WI38 (cell line): Measurements from ENCODE around the gene MELTF.
A peak's percentile ranks its signal among the peaks of the same experiment; 100 is the strongest.

ENCODE experiments used
- H3K4me3 ChIP-seq: 2 replicates; pipeline ENCODE4 v1.5.1; 2011; ENCODE audit warnings: low read depth, mild to moderate bottlenecking, control low read depth, low read length
- TF ChIP-seq, protein P1 (sequence below): IDR thresholded peaks from 2 replicates; pipeline ENCODE4 v1.5.1; 2012; ENCODE audit warnings: low read depth, mild to moderate bottlenecking, control low read depth, low read length

Gene MELTF

DNA sequence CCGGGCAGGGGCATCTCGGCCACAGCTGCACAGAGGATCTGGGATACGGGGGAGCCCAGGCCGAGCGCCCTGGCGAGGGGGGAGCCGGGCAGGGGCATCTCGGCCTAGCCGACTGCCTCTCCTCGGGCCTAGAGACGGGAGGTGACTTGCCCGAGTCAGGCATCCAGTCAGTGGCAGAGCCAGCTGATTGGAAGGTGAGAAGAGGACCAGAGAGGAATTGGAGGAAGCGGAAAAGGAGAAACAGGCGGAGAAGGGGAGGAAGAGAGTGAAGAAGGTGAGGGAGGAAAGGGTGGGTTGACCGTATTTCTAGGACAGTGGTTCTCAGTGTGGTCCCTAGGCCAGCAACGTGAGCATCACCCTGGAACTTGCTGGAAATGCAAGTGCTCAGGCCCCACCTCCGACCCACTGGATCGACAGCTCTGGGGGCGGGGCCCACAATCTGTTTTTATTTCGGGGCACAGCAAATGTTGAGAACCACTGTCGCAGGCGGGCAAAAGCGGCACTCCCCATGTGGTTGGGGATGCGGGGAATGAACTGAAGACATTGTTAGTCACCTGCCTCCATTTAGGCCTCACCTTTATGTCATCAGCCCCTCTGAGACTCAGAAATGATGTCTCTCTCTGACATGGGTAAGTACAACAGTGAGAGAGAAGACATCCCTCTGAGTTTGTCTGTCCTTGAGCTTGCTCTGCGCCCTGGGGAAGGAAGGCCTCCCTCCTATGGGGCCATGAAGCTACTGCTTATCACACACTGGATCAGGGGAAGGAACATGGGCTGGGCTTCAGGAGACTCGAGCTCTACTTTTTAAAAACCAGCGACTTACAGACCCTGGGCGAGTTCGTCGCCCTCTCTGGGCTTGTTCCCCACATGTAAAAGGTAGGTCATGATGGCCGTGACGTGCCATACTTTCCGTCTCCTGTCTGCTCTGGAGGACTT, 1.0 kb upstream of the MELTF start:
- H3K4me3 ChIP-seq = no peak overlapping the region

DNA sequence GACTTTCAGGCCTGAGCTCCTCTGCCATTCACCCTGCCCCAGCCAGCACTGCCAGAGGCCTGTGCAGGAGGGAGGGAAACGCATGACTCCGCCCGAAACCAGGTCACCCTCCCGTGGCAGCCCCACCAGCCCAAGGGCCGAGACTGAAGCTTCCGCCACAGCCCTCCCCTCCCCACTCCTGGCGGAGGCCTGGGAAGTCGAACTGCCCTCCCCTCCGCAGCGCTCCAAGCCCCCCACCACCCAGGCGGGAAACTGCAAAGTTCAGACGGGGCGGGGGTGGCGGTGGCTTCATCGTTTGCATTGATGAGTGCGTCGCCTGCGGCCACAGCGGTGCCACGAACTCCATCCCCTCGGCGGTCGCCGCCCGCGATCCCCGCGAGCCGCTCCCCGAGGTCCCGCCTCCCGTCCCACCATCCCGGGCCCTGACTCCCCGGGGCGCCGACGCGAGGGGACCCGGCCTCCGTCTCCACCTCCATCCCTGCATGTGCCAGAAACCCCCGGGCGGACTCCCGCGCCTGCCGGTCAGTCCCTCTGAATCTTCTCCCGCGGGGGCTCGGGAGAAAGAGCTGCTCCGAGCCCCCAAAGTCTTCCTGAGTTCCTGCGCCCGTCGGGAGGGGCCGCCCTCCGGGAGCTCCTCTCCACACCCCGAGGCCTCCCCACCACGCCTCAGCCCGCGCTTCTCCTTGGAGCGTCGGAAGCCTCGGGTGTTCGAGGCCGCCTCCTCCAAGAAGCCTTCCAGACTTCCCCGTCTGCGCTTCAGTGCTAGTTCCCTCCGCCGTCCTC, 698 bp downstream of the MELTF start:
- peak overlapping the region; percentile 43; the same call in 1 of the 2 replicates for H3K4me3 ChIP-seq
- TF ChIP-seq, protein P1, sequence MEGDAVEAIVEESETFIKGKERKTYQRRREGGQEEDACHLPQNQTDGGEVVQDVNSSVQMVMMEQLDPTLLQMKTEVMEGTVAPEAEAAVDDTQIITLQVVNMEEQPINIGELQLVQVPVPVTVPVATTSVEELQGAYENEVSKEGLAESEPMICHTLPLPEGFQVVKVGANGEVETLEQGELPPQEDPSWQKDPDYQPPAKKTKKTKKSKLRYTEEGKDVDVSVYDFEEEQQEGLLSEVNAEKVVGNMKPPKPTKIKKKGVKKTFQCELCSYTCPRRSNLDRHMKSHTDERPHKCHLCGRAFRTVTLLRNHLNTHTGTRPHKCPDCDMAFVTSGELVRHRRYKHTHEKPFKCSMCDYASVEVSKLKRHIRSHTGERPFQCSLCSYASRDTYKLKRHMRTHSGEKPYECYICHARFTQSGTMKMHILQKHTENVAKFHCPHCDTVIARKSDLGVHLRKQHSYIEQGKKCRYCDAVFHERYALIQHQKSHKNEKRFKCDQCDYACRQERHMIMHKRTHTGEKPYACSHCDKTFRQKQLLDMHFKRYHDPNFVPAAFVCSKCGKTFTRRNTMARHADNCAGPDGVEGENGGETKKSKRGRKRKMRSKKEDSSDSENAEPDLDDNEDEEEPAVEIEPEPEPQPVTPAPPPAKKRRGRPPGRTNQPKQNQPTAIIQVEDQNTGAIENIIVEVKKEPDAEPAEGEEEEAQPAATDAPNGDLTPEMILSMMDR = no peak

More for the DNA sequence above, 1.0 kb upstream of the MELTF start:
- TF ChIP-seq, protein P1 = no peak

DNA sequence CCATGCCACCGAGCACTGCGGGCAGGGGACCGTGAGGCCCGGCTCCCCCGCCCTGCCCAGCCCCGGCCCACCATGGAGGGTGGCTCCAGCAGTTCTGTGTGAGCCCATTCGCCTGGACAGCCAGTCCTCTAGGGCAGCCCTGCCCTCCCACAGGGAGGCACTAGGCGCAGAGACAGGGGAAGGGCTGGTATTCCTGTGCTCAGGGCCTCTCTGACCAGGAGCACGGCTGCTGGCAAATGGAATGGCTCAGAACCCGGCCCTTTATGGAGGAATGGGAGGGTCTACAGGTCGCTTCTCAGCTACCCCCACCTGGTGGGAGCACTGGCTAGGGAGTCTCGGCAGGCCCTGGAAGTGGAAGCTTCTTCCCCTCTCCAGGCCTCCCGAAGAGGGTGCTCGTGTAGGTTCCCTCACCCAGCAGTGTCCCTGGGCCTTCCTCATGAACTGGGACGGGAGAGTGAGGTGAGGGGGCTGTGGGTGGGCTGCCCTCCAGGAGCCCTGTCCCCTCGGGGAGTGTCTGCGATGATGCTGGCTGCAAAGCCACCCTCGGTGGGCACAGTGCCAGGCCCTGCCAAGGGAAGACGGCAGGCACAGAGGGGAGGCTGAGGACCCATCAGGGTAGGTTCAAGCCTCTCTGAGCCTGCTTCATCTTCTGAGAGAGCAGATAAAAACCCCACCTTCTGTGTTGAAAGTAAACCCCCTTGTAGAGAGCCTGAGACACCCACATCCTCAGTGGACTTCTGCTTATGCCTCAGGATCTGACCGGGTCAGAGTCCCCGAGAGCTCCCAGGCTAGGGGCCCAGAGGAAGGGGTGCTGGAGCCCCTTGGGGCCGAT, 1.5 kb downstream of the MELTF start:
- TF ChIP-seq, protein P1 = no peak
- H3K4me3 ChIP-seq = no peak overlapping the region

DNA sequence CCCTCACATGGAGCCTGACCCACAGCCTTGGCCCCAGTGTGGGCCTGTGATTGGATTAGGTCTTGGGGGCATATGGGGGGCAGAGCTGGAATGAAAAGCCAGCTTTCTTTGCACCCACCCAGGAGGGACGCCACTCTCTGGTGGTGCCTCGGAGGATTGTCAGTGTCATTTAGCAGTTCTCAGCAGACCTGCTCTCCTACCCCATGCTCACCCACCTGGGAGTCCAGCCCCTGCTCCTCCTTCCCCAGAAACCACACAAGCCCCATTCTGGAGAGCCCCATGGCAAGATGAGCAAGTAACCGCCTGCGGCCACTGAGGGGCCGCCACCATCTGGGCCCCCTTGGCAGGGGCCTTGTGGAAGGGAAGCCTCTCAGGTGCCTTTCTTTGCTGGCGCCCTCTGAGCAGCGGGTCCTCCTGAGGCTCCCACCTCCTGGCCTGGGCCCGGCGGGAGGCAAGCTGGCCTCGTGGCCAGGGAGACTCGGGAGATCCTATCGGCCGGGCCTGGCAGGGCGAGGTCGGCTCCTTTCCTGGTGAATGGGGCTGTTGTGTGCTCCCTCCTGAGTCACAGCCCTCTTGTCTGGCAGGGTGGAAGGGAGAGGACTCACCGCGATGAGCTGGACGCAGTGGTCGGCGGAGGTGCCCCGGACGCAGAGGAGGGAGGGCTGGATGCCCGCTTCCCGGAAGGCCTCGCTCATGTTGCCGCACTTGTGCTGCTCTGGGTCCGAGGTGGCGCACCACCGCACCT, 2.3 kb downstream of the MELTF start:
- TF ChIP-seq, protein P1 = no peak
- H3K4me3 ChIP-seq = no peak overlapping the region

DNA sequence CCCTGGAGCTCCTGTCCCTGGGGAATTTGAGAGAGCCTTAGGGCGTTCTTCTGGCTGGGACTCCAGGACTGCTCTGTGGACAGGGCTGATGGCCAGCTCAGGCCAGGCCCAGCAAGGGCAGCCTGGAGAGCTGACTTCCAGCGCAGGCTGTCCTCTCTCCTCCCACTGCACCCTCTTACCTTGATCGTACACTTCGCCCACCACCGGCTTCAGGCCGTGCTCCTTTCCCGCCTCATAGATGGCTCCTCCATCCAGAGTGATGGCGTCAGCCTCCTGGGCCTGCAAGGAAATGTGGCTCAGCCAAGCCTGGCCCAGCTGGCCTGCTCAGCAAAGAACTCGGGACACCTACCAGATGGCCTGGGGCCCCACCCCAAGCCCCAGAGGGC, 3.1 kb downstream of the MELTF start:
- no peak overlapping the region for H3K4me3 ChIP-seq
- TF ChIP-seq, protein P1 = no peak

DNA sequence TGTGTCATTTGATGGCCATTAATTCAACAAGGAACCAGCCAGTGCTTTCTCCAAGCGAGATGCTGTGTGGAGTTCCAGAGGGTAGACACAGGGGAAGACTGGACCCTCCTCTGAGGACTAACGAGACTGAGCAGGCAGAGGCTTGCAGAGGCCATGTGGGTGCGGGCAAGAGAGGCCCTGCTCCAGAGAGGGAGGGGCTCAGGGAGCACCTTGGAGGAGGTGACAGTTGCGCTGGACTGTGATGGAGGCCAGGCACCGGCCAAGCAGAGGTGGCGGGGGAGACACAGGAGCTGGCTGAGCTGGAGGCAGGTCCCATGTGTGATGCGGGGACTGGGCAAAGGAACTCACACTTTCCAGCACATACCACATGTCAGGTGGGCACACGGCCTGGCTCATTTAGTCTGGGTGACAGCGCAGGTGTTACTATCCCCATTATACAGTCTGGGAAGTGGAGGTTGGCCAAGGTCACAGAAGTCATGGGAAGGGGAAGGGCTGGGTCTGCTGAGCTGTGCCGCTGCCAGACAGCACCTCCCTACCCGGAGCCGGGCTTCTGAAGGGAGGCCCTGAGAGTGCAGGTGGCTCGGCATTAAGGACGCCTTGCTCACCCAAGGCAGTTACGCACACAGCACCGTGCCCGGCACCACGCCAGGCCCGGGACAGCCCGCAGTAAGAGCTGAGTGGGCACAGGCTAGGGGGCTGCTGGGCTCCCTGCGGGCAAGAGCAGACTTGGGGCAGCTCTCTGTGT, 3.7 kb downstream of the MELTF start:
- TF ChIP-seq, protein P1 = no peak
- H3K4me3 ChIP-seq = no peak overlapping the region
